Epithelial cell of esophagus (primary cell): ENCODE data around the gene PTPRU.
"Not testable (repeated sequence)": the region's sequence is repeated elsewhere in the genome, so short reads cannot be mapped to it uniquely, and the experiment has no call there.

Experiments used
- DNase-seq: peaks from one replicate; pipeline ENCODE4 v3.0.0; 2010; ENCODE audit warnings: low read depth
- H3K4me3 ChIP-seq: 2 replicates; pipeline ENCODE4 v1.5.1; 2011; ENCODE audit warnings: mild to moderate bottlenecking, low read length, control low read depth
- TF ChIP-seq, protein P1 (sequence below): IDR thresholded peaks from 2 replicates; pipeline ENCODE4 v1.5.1; 2011; ENCODE audit warnings: low read depth, mild to moderate bottlenecking, low read length, control low read depth, inconsistent platforms; ENCODE audit not compliant: insufficient read depth; ENCODE audit errors: missing control alignments

PTPRU gene

DNA sequence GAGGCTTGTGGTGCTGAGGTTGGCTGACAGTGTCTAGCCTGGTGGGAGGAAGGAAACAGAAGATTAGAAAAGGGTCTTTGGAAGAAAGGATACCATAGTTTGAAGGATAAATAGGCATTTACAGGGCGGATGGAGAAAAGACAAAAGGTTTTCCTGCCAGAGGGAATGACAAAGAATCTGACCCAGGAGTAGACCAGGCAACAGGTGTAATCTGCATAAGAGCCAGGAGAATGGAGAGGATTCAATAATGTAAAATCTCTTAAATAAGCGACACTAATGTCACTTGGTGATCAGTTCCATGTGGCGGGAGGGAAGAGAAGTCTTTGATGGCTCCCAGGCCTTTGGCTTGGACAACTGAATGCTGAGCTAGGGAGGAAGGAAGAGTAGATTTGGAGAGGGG, 15.0 kb upstream of the PTPRU start:
- no peak for DNase-seq
- TF ChIP-seq, protein P1, sequence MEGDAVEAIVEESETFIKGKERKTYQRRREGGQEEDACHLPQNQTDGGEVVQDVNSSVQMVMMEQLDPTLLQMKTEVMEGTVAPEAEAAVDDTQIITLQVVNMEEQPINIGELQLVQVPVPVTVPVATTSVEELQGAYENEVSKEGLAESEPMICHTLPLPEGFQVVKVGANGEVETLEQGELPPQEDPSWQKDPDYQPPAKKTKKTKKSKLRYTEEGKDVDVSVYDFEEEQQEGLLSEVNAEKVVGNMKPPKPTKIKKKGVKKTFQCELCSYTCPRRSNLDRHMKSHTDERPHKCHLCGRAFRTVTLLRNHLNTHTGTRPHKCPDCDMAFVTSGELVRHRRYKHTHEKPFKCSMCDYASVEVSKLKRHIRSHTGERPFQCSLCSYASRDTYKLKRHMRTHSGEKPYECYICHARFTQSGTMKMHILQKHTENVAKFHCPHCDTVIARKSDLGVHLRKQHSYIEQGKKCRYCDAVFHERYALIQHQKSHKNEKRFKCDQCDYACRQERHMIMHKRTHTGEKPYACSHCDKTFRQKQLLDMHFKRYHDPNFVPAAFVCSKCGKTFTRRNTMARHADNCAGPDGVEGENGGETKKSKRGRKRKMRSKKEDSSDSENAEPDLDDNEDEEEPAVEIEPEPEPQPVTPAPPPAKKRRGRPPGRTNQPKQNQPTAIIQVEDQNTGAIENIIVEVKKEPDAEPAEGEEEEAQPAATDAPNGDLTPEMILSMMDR: no peak
- no peak overlapping the region for H3K4me3 ChIP-seq

DNA sequence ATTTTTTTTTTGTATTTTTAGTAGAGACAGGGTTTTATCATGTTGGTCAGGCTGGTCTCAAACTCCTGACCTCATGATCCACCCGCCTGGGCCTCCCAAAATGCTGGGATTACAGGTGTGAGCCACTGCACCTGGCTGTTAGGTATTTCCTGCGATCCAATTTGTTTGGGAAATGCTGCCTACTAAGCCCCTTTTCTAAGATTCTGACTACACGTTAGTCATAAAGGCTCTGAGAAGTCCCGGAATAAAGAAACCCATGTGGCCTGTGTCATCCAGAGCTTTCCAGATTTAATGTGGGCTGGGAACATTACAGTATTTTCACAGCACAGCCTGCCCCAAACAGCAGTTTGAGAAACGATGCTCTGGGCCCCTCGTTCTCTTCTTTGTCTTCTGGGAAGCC, 14.1 kb upstream of the PTPRU start:
- not testable (repeated sequence) for H3K4me3 ChIP-seq, DNase-seq

DNA sequence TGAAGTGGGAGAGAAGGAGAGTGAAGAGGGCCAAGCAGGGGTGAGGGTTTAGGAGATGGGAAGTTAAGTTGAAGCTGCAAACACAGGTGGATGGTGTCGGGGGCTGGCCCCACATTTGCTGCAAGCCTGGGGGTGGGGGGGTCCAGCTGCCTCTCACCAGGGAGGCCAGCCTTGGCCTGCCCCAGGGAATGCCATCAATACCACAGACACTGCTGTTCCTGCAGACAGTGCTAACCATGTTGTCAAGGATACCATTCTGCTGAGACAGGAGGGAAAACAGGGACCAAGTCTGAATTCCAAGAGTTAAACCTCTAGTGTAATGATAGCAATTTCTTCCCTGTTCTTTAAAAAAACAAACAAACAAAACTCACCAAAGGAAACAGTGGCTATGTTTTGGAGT, 13.6 kb upstream of the PTPRU start:
- no peak overlapping the region for H3K4me3 ChIP-seq
- TF ChIP-seq, protein P1: no peak
- no peak for DNase-seq

DNA sequence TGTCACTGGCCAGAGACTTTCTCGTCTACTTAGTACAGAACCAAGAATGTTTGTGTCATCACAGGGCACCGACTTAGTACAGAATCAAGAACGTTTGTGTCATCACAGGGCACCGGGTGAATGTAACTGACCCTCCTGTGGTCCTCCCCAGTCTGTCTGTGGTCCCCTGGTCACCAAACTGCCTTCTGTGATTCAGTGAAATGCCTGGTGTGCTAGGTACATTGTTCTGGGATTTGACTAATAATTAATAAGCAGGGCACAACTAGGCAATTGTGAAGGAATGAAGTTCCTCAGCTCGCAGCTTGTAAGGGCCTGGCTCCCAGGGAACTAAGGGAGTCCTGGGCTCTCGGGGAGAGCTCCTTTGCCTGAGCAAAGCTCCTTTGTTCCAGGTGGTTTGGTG, 12.8 kb upstream of the PTPRU start:
- TF ChIP-seq, protein P1: no peak
- no peak for DNase-seq
- H3K4me3 ChIP-seq: no peak overlapping the region

DNA sequence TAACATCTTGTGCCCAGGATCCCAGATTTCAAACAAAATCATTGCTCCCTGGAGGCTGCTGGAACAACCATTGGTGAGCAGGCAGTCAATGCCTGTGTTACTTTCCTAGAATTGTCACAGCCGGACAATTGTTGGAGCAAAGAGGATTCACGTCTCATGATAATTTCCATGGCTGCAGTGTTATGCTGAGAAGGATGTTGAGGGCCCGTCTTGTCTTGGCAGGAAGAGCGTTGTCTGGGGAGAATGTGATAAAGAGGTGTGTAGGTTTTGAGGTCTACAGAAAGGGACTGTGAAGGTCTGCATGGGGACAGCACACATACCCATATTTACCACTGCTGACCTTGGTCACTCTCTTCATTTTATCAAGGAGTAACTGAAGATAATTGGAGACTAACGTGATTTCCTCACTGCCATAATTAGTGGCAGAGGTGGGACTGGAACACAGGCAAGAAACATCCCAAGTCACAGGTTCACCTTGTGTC, 11.9 kb upstream of the PTPRU start:
- TF ChIP-seq, protein P1: no peak
- H3K4me3 ChIP-seq: no peak overlapping the region

DNA sequence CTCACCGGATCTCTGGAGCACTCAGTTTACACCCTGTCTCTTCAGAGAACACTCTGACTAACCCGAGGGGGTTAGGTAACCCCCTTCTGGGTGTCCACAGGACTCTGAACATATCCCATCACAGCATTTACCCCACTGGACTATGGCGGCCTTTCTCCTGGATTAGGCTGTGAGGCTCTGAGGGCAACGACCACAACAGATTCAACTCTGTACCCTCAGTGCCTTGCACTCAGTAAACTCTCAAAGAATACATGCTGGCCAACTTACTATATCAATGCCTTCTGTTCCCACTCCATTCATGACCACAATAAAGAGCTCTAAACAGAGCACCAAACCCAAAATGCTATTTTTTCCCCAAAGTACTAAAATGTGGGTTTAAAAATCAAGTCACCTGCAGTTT, 11.0 kb upstream of the PTPRU start:
- TF ChIP-seq, protein P1: no peak
- DNase-seq: no peak
- no peak overlapping the region for H3K4me3 ChIP-seq

More for the DNA sequence above, 11.9 kb upstream of the PTPRU start:
- no peak for DNase-seq

DNA sequence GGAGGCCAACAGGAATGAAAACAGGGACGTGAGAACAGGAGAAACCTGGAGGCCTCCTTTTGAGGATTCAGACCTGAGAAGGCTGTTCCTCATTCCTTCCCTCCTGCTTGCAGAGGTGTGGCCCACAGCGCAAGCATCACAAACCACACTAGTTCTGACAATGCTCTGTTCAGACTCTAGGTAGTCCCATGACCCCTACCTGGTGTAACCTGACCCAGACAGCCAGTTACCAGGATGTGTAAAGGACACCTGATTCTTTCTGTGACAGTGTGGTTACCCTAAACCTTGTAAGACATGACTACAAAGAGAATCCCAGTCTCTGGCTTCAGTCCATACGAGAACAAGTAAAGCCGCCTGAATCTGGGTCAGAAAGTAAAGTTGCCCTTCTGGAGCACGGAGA, 8.8 kb upstream of the PTPRU start:
- TF ChIP-seq, protein P1: no peak
- no peak overlapping the region for H3K4me3 ChIP-seq
- peak; percentile 72 for DNase-seq

DNA sequence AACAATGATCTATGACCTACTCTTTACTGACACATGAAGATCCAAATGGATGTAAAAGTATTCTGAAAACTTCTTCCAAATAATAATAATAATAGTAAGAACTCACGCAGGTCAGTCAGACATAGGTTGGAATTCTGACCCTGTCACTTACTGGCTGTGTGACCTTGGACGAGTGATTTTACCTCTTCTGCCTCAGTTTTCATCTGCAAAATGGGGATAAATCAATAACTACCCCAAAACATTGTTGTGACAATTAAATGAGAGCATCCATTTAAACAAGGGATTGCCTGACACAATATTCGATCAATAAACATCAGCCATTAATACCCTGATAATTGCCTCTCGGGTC, 6.1 kb upstream of the PTPRU start:
- H3K4me3 ChIP-seq: peak overlapping the region; percentile 99
- DNase-seq: no peak
- TF ChIP-seq, protein P1: no peak
